IMR-90 (cell line): ENCODE measurements around the gene KIAA0825. TPM values are rescaled to one million over a fixed set of nuclear protein-coding genes. Genes with fewer than 3 reads are reported as not detected.

Experiments used
- ATAC-seq: fragments of 200-7000 bp; cut with Tn5 transposase; 2 replicates; pipeline ENCODE4 v1.9.1; 2020; ENCODE audit warnings: low read depth, mild to moderate bottlenecking, moderate library complexity
- BruUV-seq: library from RNA; stranded (reverse); fragments of 400-500 nt; replicated peaks from 2 replicates; lab custom pipeline; 2021; lab: Mats Ljungman, UMichigan
- CTCF ChIA-PET: fragments of 300-600 bp; formaldehyde crosslinking; extraction: SDS; loops from one replicate; lab custom pipeline; 2021; ENCODE audit warnings: antibody characterized with exemption; lab: Yijun Ruan, JAX
- POLR2A ChIA-PET: fragments of 300-600 bp; sonication (Branson Sonifier 250); formaldehyde crosslinking; loops from one replicate; lab custom pipeline; 2022; ENCODE audit warnings: antibody characterized with exemption; ENCODE audit not compliant: unreplicated experiment; lab: Charles Lee
- DNase-seq: peaks from one replicate; pipeline ENCODE4 v3.0.0; 2013
- H2AFZ ChIP-seq: replicated peaks from 2 replicates; pipeline ENCODE3; 2013; ENCODE audit warnings: low read length, mild to moderate bottlenecking; ENCODE audit not compliant: poor library complexity
- H2AK5ac ChIP-seq: 2 replicates; pipeline ENCODE4 v1.6.1; 2013; ENCODE audit warnings: low read depth, low read length, inconsistent platforms
- H2AK9ac ChIP-seq: replicated peaks from 2 replicates; pipeline ENCODE3; 2013; ENCODE audit warnings: mild to moderate bottlenecking, low read depth, low read length, moderate library complexity; ENCODE audit not compliant: poor library complexity
- H2BK120ac ChIP-seq: 2 replicates; pipeline ENCODE4 v1.6.1; 2013; ENCODE audit warnings: low read depth, low read length, inconsistent platforms
- H2BK15ac ChIP-seq: 3 replicates; pipeline ENCODE4 v1.6.1; 2013; ENCODE audit warnings: low read depth, low read length, inconsistent platforms
- H2BK20ac ChIP-seq: 2 replicates; pipeline ENCODE4 v1.6.1; 2013; ENCODE audit warnings: low read depth, mild to moderate bottlenecking, inconsistent platforms, low read length, moderate library complexity
- H2BK5ac ChIP-seq: 2 replicates; pipeline ENCODE4 v1.6.1; 2013; ENCODE audit warnings: mild to moderate bottlenecking, low read depth, low read length, inconsistent platforms; ENCODE audit not compliant: poor library complexity, severe bottlenecking
- H3K14ac ChIP-seq: replicated peaks from 2 replicates; pipeline ENCODE4 v1.6.1; 2013; ENCODE audit warnings: low read depth, low read length, inconsistent platforms
- H3K18ac ChIP-seq: 2 replicates; pipeline ENCODE4 v1.6.1; 2013; ENCODE audit warnings: low read depth, low read length, control low read depth
- H3K23ac ChIP-seq: 2 replicates; pipeline ENCODE4 v1.6.1; 2013; ENCODE audit warnings: low read depth, low read length, inconsistent platforms
- H3K27ac ChIP-seq: 2 replicates; pipeline ENCODE4 v1.5.1; 2013; ENCODE audit warnings: mild to moderate bottlenecking, control low read depth, low read length; ENCODE audit not compliant: insufficient read depth
- H3K27me3 ChIP-seq: 2 replicates; pipeline ENCODE4 v1.6.1; 2013; ENCODE audit warnings: low read length; ENCODE audit not compliant: control insufficient read depth, insufficient read depth
- H3K36me3 ChIP-seq: 2 replicates; pipeline ENCODE4 v1.6.1; 2013; ENCODE audit warnings: low read length, mixed read lengths; ENCODE audit not compliant: control insufficient read depth, insufficient read depth
- H3K4ac ChIP-seq: 2 replicates; pipeline ENCODE4 v1.6.1; 2013; ENCODE audit warnings: low read depth, low read length, inconsistent platforms
- H3K4me1 ChIP-seq: 2 replicates; pipeline ENCODE4 v1.6.1; 2013; ENCODE audit warnings: low read length, mixed read lengths; ENCODE audit not compliant: control insufficient read depth, insufficient read depth
- H3K4me2 ChIP-seq: 2 replicates; pipeline ENCODE4 v1.6.1; 2013; ENCODE audit warnings: low read depth, mild to moderate bottlenecking, control low read depth, low read length, moderate library complexity
- H3K4me3 ChIP-seq: 2 replicates; pipeline ENCODE4 v1.5.1; 2013; ENCODE audit warnings: low read depth, mild to moderate bottlenecking, control low read depth, low read length, moderate library complexity; ENCODE audit not compliant: insufficient read depth
- H3K56ac ChIP-seq: 2 replicates; pipeline ENCODE4 v1.6.1; 2013; ENCODE audit warnings: low read length, inconsistent platforms; ENCODE audit not compliant: insufficient read depth; ENCODE audit errors: extremely low read depth
- H3K79me1 ChIP-seq, 2 experiments: 2 replicates each; pipeline ENCODE4 v1.6.1; 2013; ENCODE audit warnings: low read length in 2 of 2, inconsistent platforms in 1 of 2, low read depth in 1 of 2
- H3K9ac ChIP-seq: 2 replicates; pipeline ENCODE4 v1.6.1; 2013; ENCODE audit warnings: low read depth, low read length, control low read depth
- H3K9me1 ChIP-seq: 2 replicates; pipeline ENCODE4 v1.6.1; 2013; ENCODE audit warnings: low read length, inconsistent platforms; ENCODE audit not compliant: insufficient read depth
- H3K9me3 ChIP-seq: 2 replicates; pipeline ENCODE4 v1.6.1; 2013; ENCODE audit warnings: low read length; ENCODE audit not compliant: control insufficient read depth, insufficient read depth
- H4K20me1 ChIP-seq: 2 replicates; pipeline ENCODE4 v1.6.1; 2013; ENCODE audit warnings: low read length, inconsistent platforms; ENCODE audit not compliant: insufficient read depth
- H4K5ac ChIP-seq: 2 replicates; pipeline ENCODE4 v1.6.1; 2013; ENCODE audit warnings: mild to moderate bottlenecking, low read depth, low read length, control low read depth
- H4K8ac ChIP-seq, 2 experiments: 2 replicates each; pipeline ENCODE4 v1.6.1; 2013; ENCODE audit warnings: low read depth in 2 of 2, low read length in 2 of 2, control low read depth in 1 of 2, inconsistent platforms in 1 of 2
- H4K91ac ChIP-seq: 2 replicates; pipeline ENCODE4 v1.6.1; 2013; ENCODE audit warnings: low read depth, low read length, inconsistent platforms; ENCODE audit not compliant: insufficient read depth
- BHLHE40 ChIP-seq: fragments of 150-350 bp; IDR thresholded peaks from 2 replicates; pipeline ENCODE4 v1.6.1; 2016; ENCODE audit warnings: mild to moderate bottlenecking, low read depth, low read length
- CEBPB ChIP-seq: IDR thresholded peaks from 2 replicates; pipeline ENCODE4 v1.6.1; 2012; ENCODE audit warnings: low read depth, low read length, improper control_type of control experiment
- NFE2L2 ChIP-seq: fragments of 150-350 bp; IDR thresholded peaks from 2 replicates; pipeline ENCODE4 v1.6.1; 2016; ENCODE audit warnings: low read depth, mild to moderate bottlenecking, low read length
- POLR2A ChIP-seq: IDR thresholded peaks from 2 replicates; pipeline ENCODE4 v1.6.1; 2012; ENCODE audit warnings: mild to moderate bottlenecking, low read depth, low read length
- WGBS, 2 experiments: methylation state at CpG; one replicate each; pipeline versions ENCODE4 v1.1.5 to v1.1.7; 2013; ENCODE audit warnings: missing lambda C conversion rate in 2 of 2; ENCODE audit not compliant: insufficient read length in 1 of 2; ENCODE audit errors: extremely low coverage in 2 of 2; 5-methylcytosine and 5-hydroxymethylcytosine counted together
- dilution Hi-C: fragments of 300-500 bp; cut with HindIII; formaldehyde crosslinking; loops from one replicate; pipeline ENCODE4 v1.14.3; 2018; ENCODE audit warnings: low sequenced_read_pairs; ENCODE audit not compliant: unreplicated experiment
- in situ Hi-C: fragments of 300-500 bp; cut with MboI; formaldehyde crosslinking; loops from 3 replicates; pipeline ENCODE4 v1.14.3; 2019; ENCODE audit warnings: low sequenced_read_pairs, inconsistent platforms, mixed read lengths
- intact Hi-C: fragments of 100-400 bp; cut with micrococcal nuclease; formaldehyde crosslinking; loops from 2 replicates; pipeline ENCODE4 v1.10.0; 2022
- polyA plus RNA-seq, 3 experiments: library from polyadenylated mRNA; depleted of rRNA; stranded (reverse); fragments of >200 nt; gene quantifications; 2 replicates each; pipeline ENCODE4 v1.2.3, GENCODE V29; 2012; ENCODE audit warnings: low replicate concordance in 1 of 3
- total RNA-seq: library from RNA; depleted of rRNA; stranded (reverse); fragments of >200 nt; gene quantifications from 2 replicates; pipeline ENCODE4 v1.2.3, GENCODE V29; 2012
- TF ChIP-seq, protein P1 (sequence below): fragments of 150-350 bp; IDR thresholded peaks from 2 replicates; pipeline ENCODE4 v1.6.1; 2017; ENCODE audit warnings: mild to moderate bottlenecking, antibody characterized with exemption, low read length, low read depth

Gene KIAA0825
- total and polyA plus RNA-seq, 2 of the 4 experiments (the other 2 are of a cell fraction), result 0.46 to 1.8 TPM

DNA sequence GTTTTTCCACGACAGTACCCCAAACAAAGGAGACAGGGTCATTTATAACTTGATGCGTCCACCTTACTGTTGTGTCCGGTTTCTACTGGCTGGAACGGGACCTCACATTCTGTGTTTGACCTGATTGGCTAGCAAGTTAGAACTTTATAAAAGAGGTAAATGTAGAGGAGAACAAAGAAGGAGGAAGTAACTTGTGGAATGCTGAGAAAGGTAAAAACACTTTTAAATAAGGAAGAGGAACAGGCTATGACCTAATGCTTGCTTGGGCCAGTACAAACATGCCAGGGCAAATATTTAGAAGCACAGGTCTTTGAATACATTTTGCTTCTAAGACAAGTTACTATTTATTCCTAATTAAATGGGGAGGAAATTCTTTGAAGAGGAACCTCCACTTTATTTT, 251.6 kb downstream of the KIAA0825 start:
- H3K9ac ChIP-seq, result no peak overlapping the region
- in situ Hi-C loops (no loop called here), dilution Hi-C loops (no loop called here), intact Hi-C loops (no loop called here)
- H3K79me1 ChIP-seq, result no peaks in the 10 kb centered on the region
- no peak overlapping the region for H4K8ac ChIP-seq
- H3K9me1 ChIP-seq, result no peaks in the 10 kb centered on the region
- TF ChIP-seq, protein P1, sequence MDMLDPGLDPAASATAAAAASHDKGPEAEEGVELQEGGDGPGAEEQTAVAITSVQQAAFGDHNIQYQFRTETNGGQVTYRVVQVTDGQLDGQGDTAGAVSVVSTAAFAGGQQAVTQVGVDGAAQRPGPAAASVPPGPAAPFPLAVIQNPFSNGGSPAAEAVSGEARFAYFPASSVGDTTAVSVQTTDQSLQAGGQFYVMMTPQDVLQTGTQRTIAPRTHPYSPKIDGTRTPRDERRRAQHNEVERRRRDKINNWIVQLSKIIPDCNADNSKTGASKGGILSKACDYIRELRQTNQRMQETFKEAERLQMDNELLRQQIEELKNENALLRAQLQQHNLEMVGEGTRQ, result no peak
- TF ChIP-seq POLR2A (no peak), BHLHE40 (no peak), NFE2L2 (no peak), CEBPB (no peak)
- H2AK5ac ChIP-seq, result no peak overlapping the region
- H3K56ac ChIP-seq, result no peak overlapping the region
- H3K18ac ChIP-seq, result no peak overlapping the region
- H3K4me3 ChIP-seq, result no peak overlapping the region
- no peak overlapping the region for H2BK20ac ChIP-seq
- no peak for ATAC-seq
- no peak for DNase-seq
- H3K27ac ChIP-seq, result no peak overlapping the region
- no peaks in the 10 kb centered on the region for H3K9me3 ChIP-seq
- CTCF ChIA-PET, result no interaction called here
- H3K23ac ChIP-seq, result no peak overlapping the region
- no peak overlapping the region for H3K4ac ChIP-seq
- POLR2A ChIA-PET, result no interaction called here
- H4K20me1 ChIP-seq, result no peaks in the 10 kb centered on the region
- no peaks in the 10 kb centered on the region for H3K36me3 ChIP-seq
- H3K27me3 ChIP-seq, result no peaks in the 10 kb centered on the region
- no peak overlapping the region for H2BK120ac ChIP-seq
- H2AK9ac ChIP-seq, result no peak overlapping the region
- H2AFZ ChIP-seq, result no peak overlapping the region
- H3K4me1 ChIP-seq, result no peaks in the 10 kb centered on the region
- no peak overlapping the region for H4K5ac ChIP-seq
- H2BK15ac ChIP-seq, result no peak overlapping the region
- BruUV-seq, result no TSS peak
- H4K91ac ChIP-seq, result no peak overlapping the region
- WGBS, 2 experiments, result 92% methylated on average over 2 of the region's 4 CpGs; no CpG with 5 or more reads in 1 of the 2 experiments
- no peak overlapping the region for H3K4me2 ChIP-seq
- H3K14ac ChIP-seq, result no peak overlapping the region
- no peak overlapping the region for H2BK5ac ChIP-seq
